ENCODE measurements around the gene DIPK1B.

DIPK1B gene

GRCh38 chr9:136668983-136669790 is 43.2 kb upstream of the DIPK1B start (continued):
- no peak for TF ChIP-seq PRDM2 (tag by site-specific recombination; IDR thresholded peaks at IDR 0.05; ENCODE audit: borderline replicate concordance)
- TF ChIP-seq ZFHX2 (tag by site-specific recombination; conservative IDR thresholded peaks at IDR 0.05), result 0 out of 2 replicates have a peak, but pooled peaks have one; percentile 14
- no peak for TF ChIP-seq ZNF16 (tag by site-specific recombination; IDR thresholded peaks at IDR 0.05; ENCODE audit: low read depth)
- TF ChIP-seq ZFP37 (tag by site-specific recombination; IDR thresholded peaks at IDR 0.05), result no peak
- TF ChIP-seq ZNF560 (tag by site-specific recombination; IDR thresholded peaks at IDR 0.05; ENCODE audit: borderline replicate concordance), result no peak
- TF ChIP-seq ZNF426 (tag by site-specific recombination; IDR thresholded peaks at IDR 0.05), result no peak
- TF ChIP-seq TSHZ1 (tag by site-specific recombination; IDR thresholded peaks at IDR 0.05; ENCODE audit: borderline replicate concordance), result no peak
- peak; percentile 67 for TF ChIP-seq ZBTB10 (tag by site-specific recombination; IDR thresholded peaks at IDR 0.05)
- TF ChIP-seq ZNF132 (tag by site-specific recombination; IDR thresholded peaks at IDR 0.05; ENCODE audit: borderline replicate concordance), result no peak
- TF ChIP-seq SP7 (tag by site-specific recombination; IDR thresholded peaks at IDR 0.05), result no peak
- TF ChIP-seq ZBTB20 (tag by site-specific recombination; IDR thresholded peaks at IDR 0.05), result no peak
- no peak for TF ChIP-seq ZNF335 (tag by site-specific recombination; conservative IDR thresholded peaks at IDR 0.05)
- no peak for TF ChIP-seq KLF9 (tag by site-specific recombination; IDR thresholded peaks at IDR 0.05; ENCODE audit: low read depth)
- no peak for TF ChIP-seq ZNF26 (tag by site-specific recombination; IDR thresholded peaks at IDR 0.05)
- no peak for TF ChIP-seq ZNF585B (tag by site-specific recombination; IDR thresholded peaks at IDR 0.05)
- TF ChIP-seq YY2 (tag by site-specific recombination; IDR thresholded peaks at IDR 0.05), result no peak
- no peak for TF ChIP-seq ZNF571 (tag by site-specific recombination; IDR thresholded peaks at IDR 0.05)
- TF ChIP-seq ZNF324 (tag by site-specific recombination; IDR thresholded peaks at IDR 0.05), result no peak
- peak; percentile 56 for TF ChIP-seq PRDM10 (tag by site-specific recombination; IDR thresholded peaks at IDR 0.05)
- no peak for TF ChIP-seq ZNF707 (tag by site-specific recombination; IDR thresholded peaks at IDR 0.05)
- no peak for TF ChIP-seq WT1 (tag by site-specific recombination; IDR thresholded peaks at IDR 0.05)
- TF ChIP-seq ZNF623 (tag by site-specific recombination; IDR thresholded peaks at IDR 0.05), result no peak

Data from HEK293 (cell line).